Measurements from ENCODE around the gene DNLZ.

GRCh38 chr9:136355616-136356557, 7.7 kb downstream of the DNLZ start:
- TF ChIP-seq POLR2A (IDR thresholded peaks at IDR 0.05) (no peak), CTCF (IDR thresholded peaks at IDR 0.05) (no peak)
